Lung (tissue), 12 donors: ENCODE results near the gene ZNF132. TPM values are rescaled to one million over a fixed set of nuclear protein-coding genes. Genes with fewer than 3 reads are reported as not detected.

ENCODE experiments used
- ATAC-seq: fragments of 200-7000 bp; cut with Tn5 transposase; one replicate; pipeline ENCODE4 v1.9.1; 2020; ENCODE audit warnings: moderate number of reproducible peaks; ENCODE audit not compliant: insufficient read depth, low FRiP score
- DNase-seq, 3 donors: peaks; one replicate each; pipeline ENCODE4 v3.0.0-alpha.2; 2013 to 2017
- H3K27ac ChIP-seq, 2 donors: one replicate each; pipeline ENCODE4 v1.5.1; 2013; ENCODE audit warnings: mild to moderate bottlenecking in 2 of 2, moderate library complexity in 2 of 2, control low read depth in 1 of 2, inconsistent platforms in 1 of 2, low read depth in 1 of 2, low read length in 1 of 2
- H3K27me3 ChIP-seq, 3 donors: one replicate each; pipeline ENCODE4 v1.5.1; 2013; ENCODE audit warnings: low read length in 2 of 3; ENCODE audit not compliant: control insufficient read depth in 3 of 3, insufficient read depth in 3 of 3
- H3K36me3 ChIP-seq, 4 donors: one replicate each; pipeline ENCODE4 v1.5.1; 2013; ENCODE audit warnings: low read length in 4 of 4, mild to moderate bottlenecking in 1 of 4, moderate library complexity in 1 of 4; ENCODE audit not compliant: control insufficient read depth in 4 of 4, insufficient read depth in 4 of 4
- H3K4me1 ChIP-seq, 5 donors: one replicate each; pipeline ENCODE4 v1.5.1; 2013; ENCODE audit warnings: low read length in 5 of 5, mild to moderate bottlenecking in 2 of 5, moderate library complexity in 1 of 5; ENCODE audit not compliant: control insufficient read depth in 5 of 5, insufficient read depth in 5 of 5
- H3K4me3 ChIP-seq: one replicate; pipeline ENCODE4 v1.5.1; 2013; ENCODE audit warnings: mild to moderate bottlenecking, control low read depth, moderate library complexity
- H3K9ac ChIP-seq, 2 donors: one replicate each; pipeline ENCODE4 v1.5.1; 2013; ENCODE audit warnings: low read length in 2 of 2, control low read depth in 1 of 2; ENCODE audit not compliant: insufficient read depth in 1 of 2
- H3K9me3 ChIP-seq, 4 donors: one replicate each; pipeline ENCODE4 v1.5.1; 2013; ENCODE audit warnings: low read length in 3 of 4, mild to moderate bottlenecking in 1 of 4, moderate library complexity in 1 of 4; ENCODE audit not compliant: control insufficient read depth in 4 of 4, insufficient read depth in 3 of 4
- WGBS, 2 donors: extraction: QIAGEN DNeasy Blood & Tissue Kit; methylation state at CpG; one replicate each; pipeline ENCODE4 v1.1.7; 2013; 5-methylcytosine and 5-hydroxymethylcytosine counted together
- polyA plus RNA-seq, 2 donors: library from polyadenylated mRNA; stranded (reverse); fragments of 200-250 nt; gene quantifications; one replicate each; pipeline ENCODE4 v1.2.1, GENCODE V29; 2013
- total RNA-seq, 2 donors: library from RNA; depleted of rRNA in 1 of 2; stranded (reverse); fragments of >200 nt in 1 of 2; gene quantifications; one replicate each; pipeline ENCODE4 v1.2.1, GENCODE V29; 2014 to 2021
- TF ChIP-seq, protein P1 (sequence below): IDR thresholded peaks from 2 replicates; pipeline ENCODE4 v1.5.1; 2012; ENCODE audit warnings: mild to moderate bottlenecking; ENCODE audit errors: control extremely low read depth, extremely low read depth
- donor health status: control.
- donor health status: control.
- donor health status: Bipolar disorder and iron deficiency.
- donor health status: healthy.
- donor health status: DM: yes; HTN: yes; CAD: no.

ZNF132 gene
- total and polyA plus RNA-seq, 4 donors, result 1.0 to 7.4 (median 2.9) TPM

DNA sequence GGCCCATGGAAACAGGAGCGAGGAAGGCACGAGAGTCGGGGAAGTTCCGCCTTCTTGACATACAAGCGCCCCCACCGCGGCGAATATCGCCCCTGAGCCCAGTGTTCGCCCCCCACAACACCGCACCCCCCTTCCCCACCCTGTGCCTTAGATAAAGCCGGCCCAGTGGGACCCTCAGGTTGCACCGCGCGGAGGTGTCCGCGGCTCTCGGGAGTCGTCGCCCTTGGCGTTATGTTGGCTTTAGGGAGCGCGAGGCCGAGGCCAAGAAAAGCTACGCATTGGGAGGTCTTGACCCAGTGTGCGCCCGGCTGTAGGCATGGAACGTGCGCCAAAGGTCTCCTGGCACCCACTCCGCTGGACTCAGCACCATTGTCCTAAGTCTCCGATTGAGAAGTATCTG lies 603 bp upstream of the ZNF132 start:
- DNase-seq, result peak in 1 of 3 donors; percentile 16
- Histone ChIP-seq H3K27me3 (peaks cover 0 to 5% (median 2%) of the 10 kb centered on the region in 3 donors), H3K4me3 (peak overlapping the region; percentile 38), H3K9ac (no peak overlapping the region), H3K27ac (peak overlapping the region; percentile 46 to 91), H3K36me3 (peaks cover 4 to 26% (median 16%) of the 10 kb centered on the region in 4 donors), H3K4me1 (peaks cover 0 to 13% (median 0%) of the 10 kb centered on the region in 5 donors), H3K9me3 (peaks cover 0 to 28% (median 16%) of the 10 kb centered on the region in 4 donors)
- ATAC-seq, result no peak
- TF ChIP-seq, protein P1, sequence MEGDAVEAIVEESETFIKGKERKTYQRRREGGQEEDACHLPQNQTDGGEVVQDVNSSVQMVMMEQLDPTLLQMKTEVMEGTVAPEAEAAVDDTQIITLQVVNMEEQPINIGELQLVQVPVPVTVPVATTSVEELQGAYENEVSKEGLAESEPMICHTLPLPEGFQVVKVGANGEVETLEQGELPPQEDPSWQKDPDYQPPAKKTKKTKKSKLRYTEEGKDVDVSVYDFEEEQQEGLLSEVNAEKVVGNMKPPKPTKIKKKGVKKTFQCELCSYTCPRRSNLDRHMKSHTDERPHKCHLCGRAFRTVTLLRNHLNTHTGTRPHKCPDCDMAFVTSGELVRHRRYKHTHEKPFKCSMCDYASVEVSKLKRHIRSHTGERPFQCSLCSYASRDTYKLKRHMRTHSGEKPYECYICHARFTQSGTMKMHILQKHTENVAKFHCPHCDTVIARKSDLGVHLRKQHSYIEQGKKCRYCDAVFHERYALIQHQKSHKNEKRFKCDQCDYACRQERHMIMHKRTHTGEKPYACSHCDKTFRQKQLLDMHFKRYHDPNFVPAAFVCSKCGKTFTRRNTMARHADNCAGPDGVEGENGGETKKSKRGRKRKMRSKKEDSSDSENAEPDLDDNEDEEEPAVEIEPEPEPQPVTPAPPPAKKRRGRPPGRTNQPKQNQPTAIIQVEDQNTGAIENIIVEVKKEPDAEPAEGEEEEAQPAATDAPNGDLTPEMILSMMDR, result no peak
- WGBS, 2 donors, result 13 to 18% methylated on average over 31 of the region's 31 CpGs

DNA sequence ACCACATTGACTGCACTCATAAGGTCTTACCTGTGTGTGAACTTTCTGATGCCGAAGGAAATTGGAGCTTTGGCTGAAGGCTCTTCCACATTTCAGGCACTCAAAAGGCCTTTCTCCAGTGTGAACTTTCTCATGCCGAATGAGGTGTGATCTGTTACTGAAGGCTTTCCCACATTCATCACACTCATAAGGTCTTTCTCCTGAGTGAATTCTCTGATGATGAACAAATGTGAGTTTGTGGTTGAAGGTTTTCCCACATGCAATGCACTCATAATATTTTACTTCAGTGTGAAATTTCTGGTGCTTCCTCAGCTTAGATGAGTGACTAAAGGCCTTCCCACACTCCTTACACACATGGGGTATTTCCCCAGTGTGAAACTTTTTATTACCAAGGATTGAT lies 5.7 kb downstream of the ZNF132 start:
- ATAC-seq, result no peak
- H3K27ac ChIP-seq, result no peak overlapping the region
- 99% methylated on average over 2 of the region's 2 CpGs for WGBS, 2 donors
- H3K27me3 ChIP-seq, result no peaks in the 10 kb centered on the region
- TF ChIP-seq, protein P1, result no peak
- DNase-seq, result no peak
- H3K9ac ChIP-seq, result no peak overlapping the region
- H3K36me3 ChIP-seq, result peaks cover 29 to 72% (median 52%) of the 10 kb centered on the region in 4 donors
- H3K4me1 ChIP-seq, result peaks cover 0 to 2% (median 0%) of the 10 kb centered on the region in 5 donors
- peaks cover 25 to 84% (median 63%) of the 10 kb centered on the region in 4 donors for H3K9me3 ChIP-seq
- no peak overlapping the region for H3K4me3 ChIP-seq

DNA sequence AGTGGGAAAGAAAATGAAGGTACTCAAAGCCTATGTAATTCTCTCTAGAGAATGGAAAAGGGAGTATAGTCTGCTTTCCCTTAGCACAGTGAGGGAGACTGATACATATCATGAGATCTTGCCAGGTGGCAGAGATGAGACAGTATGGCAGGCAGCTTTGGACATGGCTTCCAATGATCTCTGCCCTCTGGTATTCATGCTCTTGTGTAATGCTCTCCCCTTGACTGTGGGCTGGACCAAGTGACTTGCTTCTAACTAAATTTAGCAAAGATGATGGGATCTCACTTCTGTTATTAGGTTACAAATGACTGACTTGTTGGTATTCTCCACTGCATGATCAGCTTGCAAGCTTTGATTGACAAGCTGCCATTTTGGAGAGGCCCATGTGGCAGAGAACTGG lies 10.2 kb downstream of the ZNF132 start:
- H3K36me3 ChIP-seq, result peaks cover 12 to 57% (median 32%) of the 10 kb centered on the region in 4 donors
- peaks cover 24 to 68% (median 52%) of the 10 kb centered on the region in 4 donors for H3K9me3 ChIP-seq
- H3K27me3 ChIP-seq, result no peaks in the 10 kb centered on the region
- TF ChIP-seq, protein P1, result no peak
- H3K4me1 ChIP-seq, result no peaks in the 10 kb centered on the region
- ATAC-seq (no peak), DNase-seq (no peak)
- H3K27ac ChIP-seq, result no peak overlapping the region
- no peak overlapping the region for H3K9ac ChIP-seq
- H3K4me3 ChIP-seq, result no peak overlapping the region

DNA sequence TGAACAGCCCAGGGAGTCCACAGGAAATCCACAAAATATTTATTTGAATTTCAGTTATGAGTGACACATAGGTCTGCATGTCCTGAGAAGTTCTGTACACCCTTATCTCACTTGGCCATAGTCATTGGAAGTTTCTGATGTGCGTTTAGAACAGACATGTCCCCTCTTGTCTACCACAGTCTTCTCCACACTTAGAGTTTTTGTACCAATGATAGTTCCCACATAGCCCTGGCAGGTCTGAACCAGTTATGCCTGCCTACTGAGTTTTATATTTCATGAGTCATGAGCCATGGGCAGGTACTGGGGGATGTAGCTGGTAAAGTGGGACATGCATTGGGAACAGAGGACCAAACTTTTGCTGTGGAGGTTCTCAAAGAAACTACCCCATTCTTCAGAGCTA lies 11.3 kb downstream of the ZNF132 start:
- H3K27ac ChIP-seq, result no peak overlapping the region
- no peak overlapping the region for H3K4me3 ChIP-seq
- H3K27me3 ChIP-seq, result no peaks in the 10 kb centered on the region
- no peaks in the 10 kb centered on the region for H3K4me1 ChIP-seq
- peaks cover under 1 to 45% (median 21%) of the 10 kb centered on the region in 4 donors for H3K36me3 ChIP-seq
- H3K9me3 ChIP-seq, result peaks cover 13 to 57% (median 43%) of the 10 kb centered on the region in 4 donors
- H3K9ac ChIP-seq, result no peak overlapping the region
- WGBS, 2 donors, result 76 to 95% methylated on average over 1 of the region's 1 CpG
- DNase-seq (no peak), ATAC-seq (no peak)
- TF ChIP-seq, protein P1, result no peak
